DMS53 treated with DMSO at 0.1 percent for 48 hours (cell line): Measurements from ENCODE around the gene CHST9.
"Not testable (repeated sequence)": the region's sequence is repeated elsewhere in the genome, so short reads cannot be mapped to it uniquely, and the experiment has no call there.

Source experiments
- DNase-seq: peaks from one replicate; lab custom pipeline; 2025; ENCODE audit not compliant: unreplicated experiment; lab: John Stamatoyannopoulos, UW

Gene CHST9

DNA sequence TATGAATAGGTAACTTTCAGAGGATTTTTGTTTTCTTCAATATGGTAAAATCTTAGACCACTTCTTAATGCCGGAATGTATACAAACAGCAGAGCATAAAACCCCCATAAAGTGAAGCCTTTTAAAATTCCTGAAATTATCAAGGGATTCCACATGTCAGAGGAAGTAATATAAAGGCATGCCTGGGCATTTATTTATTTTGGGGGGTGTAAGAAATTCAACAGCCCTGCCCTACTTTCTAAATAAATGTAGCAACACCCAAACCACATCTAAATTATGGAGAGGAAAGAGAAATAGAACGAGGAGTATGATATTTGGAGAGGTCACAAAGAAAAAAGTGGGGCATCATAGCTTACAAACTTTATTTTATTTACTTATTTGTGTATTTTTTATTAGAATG is 9.9 kb downstream of the CHST9 start:
- DNase-seq = no peak

DNA sequence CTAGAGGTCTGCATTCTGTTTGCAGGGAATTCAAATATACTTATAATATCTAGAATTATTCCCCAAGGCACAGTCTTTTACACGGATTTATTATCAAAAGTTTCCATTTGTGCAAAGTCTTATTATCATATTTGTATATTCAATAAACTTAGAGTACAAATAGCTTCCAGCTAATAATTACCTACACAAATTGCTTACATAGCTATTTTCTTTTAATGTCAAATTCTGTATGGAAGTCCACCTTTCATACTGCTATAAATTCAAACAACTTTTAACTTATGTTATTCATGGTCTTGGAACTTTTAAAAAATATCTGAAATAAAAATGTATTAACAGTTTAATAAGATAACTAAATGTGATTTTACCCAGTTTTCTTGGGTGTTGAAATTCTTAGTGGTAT is 13.1 kb downstream of the CHST9 start:
- DNase-seq = no peak

DNA sequence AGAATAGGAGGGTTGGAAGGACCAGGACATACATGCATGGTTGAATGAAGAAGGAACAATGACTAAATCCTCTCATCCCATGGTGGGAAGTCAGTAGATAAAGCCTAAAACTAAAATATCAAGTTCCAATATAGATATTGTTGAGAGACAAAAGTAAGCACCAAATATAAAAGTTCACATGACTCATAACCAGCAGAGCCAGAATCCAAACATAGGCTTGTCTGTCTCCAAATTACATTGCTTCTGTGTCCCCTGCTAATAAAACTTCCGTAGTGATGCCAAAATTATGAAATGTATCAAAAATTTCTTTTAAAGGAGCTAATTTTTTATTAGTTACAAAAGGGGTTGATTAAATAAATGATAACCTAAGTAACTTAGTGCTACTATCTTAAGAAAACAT is 19.7 kb downstream of the CHST9 start:
- no peak for DNase-seq

DNA sequence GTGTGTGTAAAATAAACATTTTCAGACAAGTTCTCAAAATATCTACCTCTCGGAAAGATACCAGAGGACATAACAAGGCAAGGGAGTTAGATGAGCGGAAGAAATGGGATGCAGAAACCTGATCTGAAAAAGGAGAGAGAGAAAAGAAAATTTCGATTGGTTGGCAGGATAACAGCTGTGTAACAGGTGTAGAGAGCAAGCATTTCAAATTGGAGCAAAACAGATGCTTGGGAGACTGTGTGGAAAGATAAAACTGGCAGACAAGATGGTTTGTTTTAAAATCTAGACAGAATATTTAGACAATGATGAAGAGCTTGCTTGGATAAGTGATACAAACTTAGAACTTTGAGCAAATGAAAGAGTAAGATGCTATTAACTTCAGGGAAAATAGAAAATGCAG is 20.2 kb downstream of the CHST9 start:
- DNase-seq = no peak

DNA sequence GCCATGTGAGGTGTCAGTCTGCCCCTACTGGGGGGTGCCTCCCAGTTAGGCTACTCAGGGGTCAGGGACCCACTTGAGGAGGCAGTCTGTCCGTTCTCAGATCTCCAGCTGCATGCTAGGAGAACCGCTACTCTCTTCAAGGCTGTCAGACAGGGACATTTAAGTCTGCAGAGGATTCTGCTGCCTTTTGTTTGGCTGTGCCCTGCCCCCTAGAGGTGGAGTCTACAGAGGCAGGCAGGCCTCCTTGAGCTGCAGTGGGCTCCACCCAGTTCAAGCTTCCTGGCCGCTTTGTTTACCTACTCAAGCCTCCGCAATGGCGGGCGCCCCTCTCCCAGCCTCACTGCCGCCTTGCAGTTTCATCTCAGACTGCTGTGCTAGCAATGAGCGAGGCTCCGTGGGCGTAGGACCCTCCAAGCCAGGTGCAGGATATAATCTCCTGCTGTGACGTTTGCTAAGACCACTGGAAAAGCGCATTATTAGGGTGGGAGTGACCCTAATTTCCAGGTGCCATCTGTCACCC is 21.9 kb downstream of the CHST9 start:
- peak; percentile 19 for DNase-seq

DNA sequence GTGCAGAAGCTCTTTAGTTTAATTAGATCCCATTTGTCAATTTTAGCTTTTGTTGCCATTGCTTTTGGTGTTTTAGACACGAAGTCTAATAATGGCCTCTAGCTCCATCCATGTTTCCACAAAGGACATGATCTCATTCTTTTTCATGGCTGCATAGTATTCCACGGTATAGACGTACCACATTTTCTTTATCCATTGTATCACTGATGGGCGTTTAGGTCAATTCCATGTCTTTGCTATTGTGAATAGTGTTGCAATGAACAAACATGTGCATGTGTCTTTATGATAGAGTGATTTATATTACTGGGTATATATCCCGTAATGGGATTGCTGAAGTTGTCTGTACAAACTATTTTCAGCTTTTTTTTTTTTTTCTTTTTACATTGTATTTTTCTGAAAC is 35.9 kb downstream of the CHST9 start:
- DNase-seq = not testable (repeated sequence)

DNA sequence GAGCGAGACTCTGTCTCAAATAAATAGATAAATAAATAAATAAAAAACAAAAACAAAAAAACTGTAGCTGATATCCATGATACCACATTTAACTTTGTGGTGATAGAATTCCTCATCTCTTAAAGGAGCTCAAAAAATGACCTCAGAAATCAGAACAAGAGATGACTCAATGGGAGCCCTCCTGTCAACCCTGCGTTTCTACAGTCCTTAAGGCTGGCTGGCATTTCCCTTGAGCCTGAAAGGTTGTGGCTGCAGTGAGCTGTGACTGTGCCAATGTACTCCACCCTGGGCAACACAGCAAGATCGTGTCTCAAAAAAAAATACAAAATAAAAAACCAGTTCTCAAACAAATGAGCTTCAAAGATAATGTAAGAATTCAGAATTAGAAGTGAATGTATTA is 40.4 kb downstream of the CHST9 start:
- DNase-seq = no peak

DNA sequence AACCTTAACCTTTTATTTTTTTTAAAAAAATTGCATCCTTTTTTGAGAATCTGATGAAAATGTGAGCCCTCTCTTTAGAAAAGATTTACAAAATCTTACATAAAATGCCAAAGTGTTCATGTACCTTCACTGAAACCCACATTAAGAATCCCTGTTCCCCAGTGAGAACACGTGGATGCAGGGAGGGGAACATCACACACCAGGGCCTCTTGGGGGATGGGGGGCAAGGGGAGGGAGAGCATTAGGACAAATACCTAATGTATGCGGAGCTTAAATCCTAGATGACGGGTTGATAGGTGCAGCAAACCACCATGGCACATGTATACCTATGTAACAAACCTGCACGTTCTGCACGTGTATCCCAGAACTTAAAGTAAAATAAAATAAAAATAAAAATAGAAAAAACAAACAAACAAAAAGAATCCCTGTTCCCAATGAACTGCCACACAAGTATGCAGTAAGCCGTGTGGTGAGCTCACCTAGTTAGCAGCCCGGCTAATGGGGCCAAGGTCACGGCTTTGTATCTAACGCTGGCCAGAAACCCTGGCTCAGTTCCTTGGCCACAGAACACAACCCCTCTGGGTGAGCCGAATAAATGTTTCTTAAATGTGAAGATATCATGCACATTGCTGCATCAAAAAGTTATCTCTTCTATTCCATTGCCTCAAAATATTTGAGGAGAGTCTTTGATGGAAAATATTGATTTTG is 41.4 kb downstream of the CHST9 start:
- DNase-seq = no peak

DNA sequence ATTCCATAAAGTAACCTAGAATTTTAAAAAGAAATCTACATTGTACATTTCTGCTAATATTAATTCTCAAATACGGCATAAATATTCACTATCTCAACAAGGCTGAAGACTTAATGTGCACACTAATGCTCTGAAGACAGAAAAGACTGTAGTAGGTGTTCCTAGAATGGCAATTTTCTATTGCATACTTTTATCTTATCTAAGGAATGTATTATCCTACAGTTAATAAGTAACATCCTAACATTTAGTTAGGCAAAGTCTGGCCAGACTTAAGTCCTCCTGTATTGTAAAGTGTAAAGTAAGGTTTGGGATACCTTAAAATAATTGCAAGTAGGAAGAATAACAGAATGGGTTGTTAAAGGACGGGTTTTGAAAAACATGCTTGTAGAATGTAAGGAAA is 42.2 kb downstream of the CHST9 start:
- DNase-seq = no peak

DNA sequence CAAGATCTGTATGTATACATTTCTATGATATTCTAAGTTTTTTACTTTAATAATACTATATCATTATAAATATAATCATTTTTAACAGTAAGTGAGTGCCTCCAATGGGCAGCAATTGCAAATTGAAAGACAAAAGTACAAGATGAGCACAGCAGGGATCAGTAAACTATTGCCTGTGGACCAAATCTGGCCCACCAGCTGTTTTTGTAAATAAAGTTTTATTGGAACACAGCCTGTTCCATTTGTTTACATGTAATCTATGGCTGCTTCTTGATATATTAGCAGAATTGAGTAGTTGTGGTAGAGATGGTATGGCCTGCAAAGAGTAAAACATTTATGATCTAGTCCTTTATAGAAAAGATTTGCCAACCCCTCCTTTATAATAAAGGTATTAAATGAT is 43.2 kb downstream of the CHST9 start:
- DNase-seq = no peak

DNA sequence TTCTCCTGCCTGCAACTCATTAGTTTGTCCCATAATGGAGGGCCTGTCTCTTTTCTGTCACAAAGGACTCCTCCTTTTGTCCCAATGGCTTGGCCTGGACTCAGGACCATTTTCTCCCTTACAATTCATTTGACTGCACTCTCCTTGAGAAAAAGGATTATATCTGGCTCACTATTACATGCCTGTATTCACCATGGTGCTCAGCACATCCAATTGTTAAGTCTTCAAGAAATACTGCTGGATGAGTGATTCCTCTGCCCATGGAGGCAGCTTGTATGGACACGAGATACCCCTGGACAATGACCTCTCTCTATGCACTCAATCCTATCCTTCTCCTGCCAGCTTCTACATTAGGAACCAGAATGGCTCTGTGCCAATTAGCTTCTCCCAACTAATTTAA is 47.0 kb downstream of the CHST9 start:
- no peak for DNase-seq

DNA sequence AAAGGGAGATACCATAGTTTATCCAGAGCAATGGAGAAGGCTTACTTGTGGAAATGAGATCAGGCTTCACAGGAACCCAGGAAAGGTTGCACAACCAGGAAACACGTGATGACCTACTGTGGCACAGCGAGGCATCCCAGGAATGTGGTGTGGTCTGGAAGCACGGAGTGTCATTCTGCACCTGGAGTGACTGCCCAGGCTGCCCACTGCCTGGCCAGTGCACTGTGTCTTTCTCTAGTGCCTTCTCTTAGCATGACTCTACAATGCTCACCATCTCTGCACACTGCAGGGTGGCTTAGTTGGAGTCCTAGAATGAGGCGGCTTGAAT is 48.9 kb downstream of the CHST9 start:
- DNase-seq = no peak

DNA sequence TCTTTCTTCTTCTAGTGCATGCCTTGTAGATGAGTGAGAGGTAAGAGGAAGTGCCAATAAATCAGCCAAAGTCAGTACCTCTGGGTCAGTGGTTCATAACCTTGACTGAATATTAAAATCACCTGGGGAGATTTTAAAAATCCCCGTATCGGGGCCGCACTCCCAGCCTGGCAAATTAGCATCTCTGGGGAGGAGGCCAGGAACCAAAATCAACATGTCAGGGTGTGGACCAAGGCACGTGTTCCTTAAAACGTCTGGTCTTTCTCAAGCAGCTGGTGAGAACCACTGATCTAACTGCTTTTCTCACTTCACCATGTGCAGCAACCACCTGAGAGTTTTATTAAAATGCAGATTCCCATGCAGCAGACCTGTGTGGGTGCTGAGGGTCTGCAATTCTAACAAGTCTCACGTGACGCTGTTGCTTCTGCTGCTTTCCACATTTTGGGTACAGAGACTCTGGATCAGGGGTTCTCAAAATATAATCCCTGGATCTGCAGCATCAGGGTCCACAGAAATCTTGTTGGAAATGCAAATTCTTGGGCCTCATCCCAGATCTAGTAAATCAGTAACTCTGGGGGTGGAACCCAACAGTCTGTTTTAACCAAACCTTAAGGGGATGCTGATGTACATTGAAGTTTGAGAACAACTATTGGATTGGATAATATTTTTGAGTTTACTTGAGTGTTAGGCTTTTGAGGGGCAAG is 49.5 kb downstream of the CHST9 start:
- DNase-seq = no peak

DNA sequence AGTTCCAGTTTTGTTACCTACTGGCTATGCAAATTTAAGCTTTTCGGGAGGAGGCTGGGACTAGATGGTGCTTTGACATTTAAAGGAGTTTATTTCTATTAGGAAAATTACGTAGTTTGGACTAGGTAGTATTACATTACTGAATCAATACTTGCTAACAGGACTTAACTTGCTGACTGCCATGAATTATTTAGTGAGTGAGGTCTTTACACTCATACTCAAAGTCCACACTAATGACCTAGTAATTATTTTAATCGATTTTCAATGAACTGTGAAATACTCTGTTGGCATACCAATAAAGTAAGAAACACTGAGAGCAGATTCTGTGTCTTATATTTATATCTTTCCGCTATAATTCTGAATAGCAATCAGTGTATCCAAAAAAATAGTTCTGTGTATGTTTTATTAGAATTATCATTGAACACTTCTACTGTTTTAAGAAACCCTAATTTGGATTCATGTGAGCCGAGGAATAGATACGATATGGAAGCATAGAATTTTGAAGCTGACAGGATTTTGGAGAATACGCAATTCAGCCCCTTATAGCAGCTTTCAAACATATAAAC is 55.0 kb downstream of the CHST9 start:
- no peak for DNase-seq

DNA sequence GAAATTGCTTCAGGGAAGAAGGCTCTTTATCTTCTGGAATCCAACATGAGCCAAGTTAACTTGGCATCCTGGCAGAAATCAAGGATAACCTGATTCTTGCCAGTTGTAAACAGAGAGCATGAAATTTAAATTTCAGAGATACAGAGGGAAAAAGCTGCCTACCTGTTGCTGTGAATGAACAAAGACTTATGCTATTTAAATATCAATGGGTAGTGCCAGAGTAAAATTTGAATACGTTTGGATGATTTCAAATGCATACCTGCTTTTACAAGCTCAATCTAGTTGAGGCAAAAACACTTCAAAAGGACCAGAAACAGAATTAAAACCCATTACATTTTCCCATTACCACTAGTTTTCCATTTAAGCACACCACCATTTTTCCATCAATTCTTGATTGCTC is 60.9 kb downstream of the CHST9 start:
- DNase-seq = no peak

DNA sequence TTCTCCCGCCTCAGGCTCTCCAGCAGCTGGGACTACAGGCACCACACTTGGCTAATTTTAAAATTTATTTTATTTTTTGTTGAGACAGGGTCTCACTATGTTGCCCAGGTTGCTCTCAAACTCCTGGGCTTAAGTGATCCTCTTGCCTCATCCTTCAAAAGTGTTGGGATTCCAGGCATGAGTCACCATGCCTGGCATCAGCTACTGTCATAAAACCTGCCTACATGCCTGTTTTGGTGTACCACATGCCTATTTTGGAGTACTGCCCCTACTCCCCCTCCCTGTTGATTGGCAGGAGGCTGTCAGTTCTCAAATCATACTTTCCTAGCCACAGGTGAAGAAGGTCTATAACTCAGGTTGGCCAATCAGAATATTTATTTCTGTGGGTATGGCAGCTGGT is 64.0 kb downstream of the CHST9 start:
- no peak for DNase-seq

DNA sequence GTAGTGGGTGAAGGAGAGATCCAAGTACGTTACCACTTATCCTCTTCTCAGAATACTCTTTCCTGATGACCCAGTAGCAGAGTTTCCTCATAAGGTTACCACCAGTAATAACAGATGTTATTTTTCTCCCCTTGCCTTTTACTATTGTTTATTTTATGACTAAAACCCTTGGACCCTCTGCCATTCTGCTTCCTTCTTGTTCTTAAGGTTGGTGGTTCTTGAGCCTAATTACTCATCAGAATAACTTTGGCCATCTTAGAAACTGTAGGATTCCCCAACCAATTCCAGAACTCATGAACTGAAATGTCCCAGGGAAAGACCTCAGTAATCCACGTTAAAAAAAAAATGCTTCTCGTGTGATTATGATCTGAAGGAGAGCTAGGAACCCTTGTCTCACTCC is 64.9 kb downstream of the CHST9 start:
- no peak for DNase-seq

DNA sequence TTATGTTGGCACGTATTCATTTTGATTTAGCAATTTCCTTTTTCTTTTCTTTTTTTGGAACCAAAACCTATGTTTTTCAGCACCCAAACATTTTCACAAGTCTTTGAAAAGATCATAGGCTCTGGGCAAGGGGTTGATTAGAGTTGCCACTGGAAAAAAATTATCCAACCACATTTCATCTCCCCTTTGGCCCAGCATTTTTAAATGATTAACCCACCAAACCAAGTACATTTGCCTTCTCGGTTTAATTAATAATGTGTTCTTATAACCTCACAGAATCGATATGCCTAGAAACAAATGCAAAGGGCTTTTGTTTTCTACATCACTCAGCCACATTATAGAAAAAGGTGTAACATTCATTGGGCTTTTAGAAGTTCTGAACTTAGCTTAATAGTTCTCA is 66.1 kb downstream of the CHST9 start:
- no peak for DNase-seq

DNA sequence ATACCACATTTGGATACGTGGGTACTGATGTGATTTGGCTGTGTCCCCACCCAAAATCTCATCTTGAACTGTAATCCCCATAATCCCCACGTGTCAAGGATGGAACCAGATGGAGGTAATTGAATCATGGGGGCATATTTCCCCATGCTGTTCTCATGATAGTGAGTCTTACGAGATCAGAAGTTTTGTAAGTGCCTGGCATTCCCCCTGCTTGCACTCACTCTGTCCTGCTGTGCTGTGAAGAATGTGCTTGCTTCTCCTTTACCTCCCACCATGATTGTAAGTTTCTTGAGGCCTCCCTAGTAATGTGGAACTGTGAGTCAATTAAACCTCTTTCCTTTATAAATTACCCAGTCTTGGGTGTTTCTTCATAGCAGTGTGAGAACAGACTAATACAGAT is 70.3 kb downstream of the CHST9 start:
- DNase-seq = no peak

DNA sequence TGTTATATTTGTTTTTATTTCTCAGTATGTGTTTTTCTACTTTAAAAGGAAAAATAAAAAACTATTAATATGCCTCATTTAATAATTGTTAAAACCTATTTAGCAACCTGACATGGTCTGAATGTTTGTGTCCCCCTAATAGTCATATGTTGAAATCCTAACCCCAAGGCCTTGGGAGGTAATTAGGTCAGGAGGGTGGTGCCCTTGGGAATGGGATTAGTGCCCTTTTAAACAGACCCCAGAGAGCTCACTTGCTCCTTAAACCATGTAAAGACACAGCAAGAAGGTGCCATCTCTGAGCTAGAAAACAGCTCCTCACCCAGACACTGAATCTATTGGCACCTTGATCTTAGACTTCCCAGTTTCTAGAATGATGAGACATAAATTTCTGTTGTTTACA is 71.8 kb downstream of the CHST9 start:
- DNase-seq = no peak

DNA sequence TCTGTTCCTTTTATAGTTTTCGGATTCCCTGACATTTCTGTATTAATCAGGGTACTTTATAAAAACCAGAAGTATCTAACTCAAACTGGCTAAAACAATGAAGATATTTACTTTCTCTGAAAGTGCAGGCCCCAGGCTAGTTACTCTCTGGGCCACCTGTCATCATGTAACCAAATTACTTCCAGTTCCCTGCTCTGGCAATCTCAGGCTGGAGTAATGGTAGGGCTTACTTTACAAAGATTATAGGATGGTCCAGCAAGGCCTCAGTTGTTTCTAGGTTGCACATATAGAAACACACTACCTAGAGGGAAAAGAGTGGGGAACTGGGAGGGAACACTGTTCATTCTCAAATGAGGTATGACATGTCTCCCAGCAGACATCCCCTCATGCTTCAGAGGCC is 74.8 kb downstream of the CHST9 start:
- DNase-seq = no peak

DNA sequence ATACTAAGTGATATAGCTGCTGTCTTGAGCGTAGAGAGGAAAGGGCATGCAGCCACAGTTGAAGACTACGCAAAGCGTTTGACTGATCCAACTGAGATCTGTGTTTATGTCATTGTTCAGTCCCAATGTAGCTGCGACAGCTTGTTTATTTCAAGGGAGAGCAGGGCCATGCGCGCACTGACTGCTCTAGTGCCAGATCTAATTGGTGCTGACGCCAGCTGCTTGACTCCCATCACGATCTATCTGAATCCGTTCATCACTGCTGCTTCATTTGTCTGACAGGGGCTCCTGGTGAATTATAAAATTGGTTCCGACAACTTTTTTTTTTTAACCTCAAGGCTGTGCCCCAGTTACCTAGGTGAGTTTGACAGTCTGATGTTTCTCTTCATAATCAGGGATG is 75.7 kb downstream of the CHST9 start:
- no peak for DNase-seq

DNA sequence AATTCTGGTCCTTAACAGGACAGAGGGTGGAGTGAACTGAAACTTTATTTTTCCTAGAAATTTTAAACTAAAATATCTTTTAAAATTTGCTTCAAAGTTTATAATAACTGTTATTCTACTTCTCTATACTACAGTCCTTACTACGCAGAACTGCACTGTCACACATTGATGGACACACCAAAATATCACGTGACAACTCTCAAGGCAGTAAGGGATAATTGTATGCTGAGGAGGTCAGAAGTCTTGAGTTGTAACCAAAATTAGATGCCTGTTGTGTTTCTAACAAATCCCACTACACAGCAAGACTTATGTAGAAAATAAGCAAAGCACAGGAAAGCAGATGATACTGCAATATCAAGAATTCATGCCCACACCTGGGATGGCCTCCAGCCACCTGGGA is 76.3 kb downstream of the CHST9 start:
- DNase-seq = no peak
